AG10803 (cell line): Measurements from ENCODE around the gene DSCAML1.

Experiments
- DNase-seq: peaks from one replicate; pipeline ENCODE4 v3.0.0; 2010; ENCODE audit warnings: low read depth
- H3K4me3 ChIP-seq: 2 replicates; pipeline ENCODE4 v1.5.1; 2011; ENCODE audit warnings: mild to moderate bottlenecking, low read length, control low read depth
- TF ChIP-seq, protein P1 (sequence below): conservative IDR thresholded peaks from 2 replicates; pipeline ENCODE4 v1.5.1; 2011; ENCODE audit warnings: mild to moderate bottlenecking, low read length, control low read depth, inconsistent platforms

The DSCAML1 gene

GRCh38 chr11:117546431-117547194 is 250.4 kb downstream of the DSCAML1 start:
- TF ChIP-seq, protein P1, sequence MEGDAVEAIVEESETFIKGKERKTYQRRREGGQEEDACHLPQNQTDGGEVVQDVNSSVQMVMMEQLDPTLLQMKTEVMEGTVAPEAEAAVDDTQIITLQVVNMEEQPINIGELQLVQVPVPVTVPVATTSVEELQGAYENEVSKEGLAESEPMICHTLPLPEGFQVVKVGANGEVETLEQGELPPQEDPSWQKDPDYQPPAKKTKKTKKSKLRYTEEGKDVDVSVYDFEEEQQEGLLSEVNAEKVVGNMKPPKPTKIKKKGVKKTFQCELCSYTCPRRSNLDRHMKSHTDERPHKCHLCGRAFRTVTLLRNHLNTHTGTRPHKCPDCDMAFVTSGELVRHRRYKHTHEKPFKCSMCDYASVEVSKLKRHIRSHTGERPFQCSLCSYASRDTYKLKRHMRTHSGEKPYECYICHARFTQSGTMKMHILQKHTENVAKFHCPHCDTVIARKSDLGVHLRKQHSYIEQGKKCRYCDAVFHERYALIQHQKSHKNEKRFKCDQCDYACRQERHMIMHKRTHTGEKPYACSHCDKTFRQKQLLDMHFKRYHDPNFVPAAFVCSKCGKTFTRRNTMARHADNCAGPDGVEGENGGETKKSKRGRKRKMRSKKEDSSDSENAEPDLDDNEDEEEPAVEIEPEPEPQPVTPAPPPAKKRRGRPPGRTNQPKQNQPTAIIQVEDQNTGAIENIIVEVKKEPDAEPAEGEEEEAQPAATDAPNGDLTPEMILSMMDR, result no peak
- DNase-seq, result no peak
- H3K4me3 ChIP-seq, result no peak overlapping the region

GRCh38 chr11:117545706-117546105 is 251.3 kb downstream of the DSCAML1 start:
- no peak for DNase-seq
- TF ChIP-seq, protein P1, result no peak
- no peak overlapping the region for H3K4me3 ChIP-seq

DNA sequence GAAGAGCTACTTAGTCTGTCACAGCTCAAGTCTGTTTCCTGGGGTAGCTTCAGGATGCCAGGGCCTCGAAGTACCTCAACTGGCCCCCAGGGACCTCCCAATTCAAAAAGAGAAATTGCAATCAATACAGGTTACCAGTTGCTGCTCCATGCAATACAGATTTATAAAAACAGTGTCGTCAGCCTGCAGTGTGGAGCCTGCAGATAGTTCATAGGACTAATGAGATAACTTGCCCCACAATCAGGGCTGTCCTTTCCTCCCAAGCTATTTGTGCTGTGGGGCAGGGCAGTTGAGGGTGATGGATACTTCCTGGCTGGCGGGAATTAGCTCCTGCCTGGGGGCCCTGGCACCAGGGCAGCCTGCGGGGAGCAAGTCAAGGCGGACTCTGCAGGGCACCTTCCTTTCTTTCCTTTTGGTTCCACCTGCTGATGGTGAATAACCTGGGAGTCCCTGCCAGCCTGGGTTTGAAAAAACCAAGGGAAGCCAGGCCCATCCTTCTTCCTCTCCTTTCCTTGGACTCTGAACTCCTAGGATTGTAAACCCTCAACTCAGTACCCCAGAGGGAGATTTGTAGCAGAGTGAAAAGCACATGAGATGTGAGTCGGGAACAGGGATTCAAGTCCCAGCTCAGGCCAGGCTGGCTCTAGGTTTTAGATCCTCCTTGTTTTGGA is 252.8 kb downstream of the DSCAML1 start:
- no peak overlapping the region for H3K4me3 ChIP-seq
- DNase-seq, result no peak
- TF ChIP-seq, protein P1, result no peak

DNA sequence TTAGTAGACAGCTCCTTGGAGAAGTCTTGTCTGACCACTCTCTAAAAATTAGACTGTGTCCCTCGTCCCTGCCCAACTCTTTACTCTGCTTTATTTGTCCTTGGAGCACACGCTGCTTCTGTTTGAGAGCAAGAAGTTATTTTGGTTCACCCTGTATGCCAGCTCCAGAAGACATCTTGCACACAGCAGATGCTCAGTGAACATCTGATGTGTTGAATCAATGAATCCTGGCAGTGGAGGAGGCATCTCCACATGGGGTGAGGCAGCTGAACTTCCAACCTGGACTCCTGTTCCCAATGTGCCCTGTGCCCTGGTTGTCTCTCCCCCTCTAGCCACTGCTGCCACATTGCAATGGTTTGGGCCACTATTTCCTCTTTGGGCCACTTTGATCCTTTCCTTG is 255.8 kb downstream of the DSCAML1 start:
- no peak for DNase-seq
- TF ChIP-seq, protein P1, result no peak
- no peak overlapping the region for H3K4me3 ChIP-seq

DNA sequence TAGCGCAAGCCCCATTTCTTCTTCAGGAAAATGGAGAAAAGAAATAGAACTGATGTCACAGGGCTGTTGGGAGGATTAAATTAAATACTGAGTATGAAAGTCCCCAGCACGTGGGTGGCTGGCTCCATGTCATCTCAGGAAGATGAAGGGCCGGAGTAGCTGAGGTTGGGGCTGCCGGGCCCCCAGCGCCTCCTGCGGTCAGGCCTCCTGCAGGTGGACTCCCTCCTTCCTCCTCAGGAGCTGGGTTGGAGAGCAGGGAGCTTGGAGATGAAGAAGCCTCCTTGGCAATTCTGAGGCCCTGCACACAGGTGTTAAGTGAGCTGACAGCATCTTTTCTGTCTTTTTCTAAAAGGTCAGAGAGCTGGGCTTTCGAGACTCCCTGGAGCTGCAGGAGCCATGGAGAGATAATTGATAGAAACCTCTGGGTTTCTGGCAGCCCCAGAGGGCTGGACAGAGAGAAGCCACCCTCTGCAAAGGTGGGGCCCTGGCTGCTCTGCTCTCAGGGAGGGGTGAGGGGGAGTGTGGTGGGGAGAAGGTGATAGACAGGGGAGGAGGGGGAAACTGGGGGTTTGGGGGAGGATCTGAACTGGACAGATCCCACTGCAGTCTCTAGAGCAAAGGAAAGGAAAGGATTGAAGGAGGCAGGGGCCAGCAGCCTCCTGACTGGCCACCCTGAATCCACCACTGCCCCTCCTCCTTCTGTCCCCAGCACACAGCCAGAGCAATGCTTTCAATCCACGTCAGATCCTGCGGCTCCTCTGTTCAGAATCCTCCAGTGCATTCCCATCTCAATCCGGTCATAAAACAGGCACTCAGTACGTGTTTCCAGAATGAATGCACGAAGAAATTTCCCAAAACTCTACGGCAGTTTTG is 258.5 kb downstream of the DSCAML1 start:
- no peak for DNase-seq
- H3K4me3 ChIP-seq, result no peak overlapping the region
- TF ChIP-seq, protein P1, result no peak

DNA sequence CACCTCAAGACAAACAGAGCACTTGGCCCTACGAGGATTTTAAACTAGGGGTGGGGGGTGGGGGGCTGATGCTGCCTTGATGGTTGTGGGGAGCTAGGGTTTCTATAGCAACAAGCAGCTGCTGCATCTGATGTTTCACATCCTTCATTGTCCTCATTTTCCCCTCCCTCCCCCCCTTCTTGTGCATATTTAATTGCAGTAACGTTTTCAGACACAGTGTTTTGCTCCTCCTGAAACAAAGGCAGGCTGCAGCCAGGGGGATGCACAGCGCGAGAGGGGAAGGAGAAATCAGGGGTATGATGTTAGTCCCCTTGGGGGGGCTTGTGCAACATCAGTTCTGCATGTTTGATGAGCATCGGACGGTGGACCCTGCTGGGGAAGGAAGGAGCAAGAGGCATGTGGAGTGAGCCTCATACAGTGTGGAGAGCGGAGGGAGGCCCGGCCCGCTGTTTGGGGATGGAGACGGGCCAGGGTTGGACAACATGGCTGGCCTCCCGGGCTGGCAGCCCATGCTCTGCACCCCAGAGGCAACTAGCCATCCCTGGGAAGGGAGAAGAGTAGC is 261.1 kb downstream of the DSCAML1 start:
- TF ChIP-seq, protein P1, result no peak
- H3K4me3 ChIP-seq, result no peak overlapping the region
- DNase-seq, result no peak
